GM23248 (cell line): ENCODE results near the gene IL17C.

Source experiments
- EZH2 ChIP-seq: fragments of 200-600 bp; sonication (generic); IDR thresholded peaks from 2 replicates; pipeline ENCODE4 v1.6.1; 2018; ENCODE audit warnings: antibody characterized with exemption, mild to moderate bottlenecking; ENCODE audit not compliant: insufficient read depth, poor library complexity, severe bottlenecking
- EZH2phosphoT487 ChIP-seq: fragments of 200-600 bp; sonication (generic); IDR thresholded peaks from 2 replicates; pipeline ENCODE4 v1.6.1; 2018; ENCODE audit warnings: antibody characterized with exemption, moderate library complexity, mild to moderate bottlenecking, low read depth; ENCODE audit not compliant: insufficient read depth

- TF ChIP-seq EZH2, result no peak
- TF ChIP-seq EZH2phosphoT487, result no peak
Observed at GRCh38 chr16:88613911-88614817, 24.2 kb upstream of the IL17C start.
